GOT3 (cell line): Measurements from ENCODE around the gene BAIAP2.

Source experiments
- DNase-seq: peaks from one replicate; lab custom pipeline; 2025; ENCODE audit warnings: mixed read lengths; lab: John Stamatoyannopoulos, UW

BAIAP2 gene

DNA sequence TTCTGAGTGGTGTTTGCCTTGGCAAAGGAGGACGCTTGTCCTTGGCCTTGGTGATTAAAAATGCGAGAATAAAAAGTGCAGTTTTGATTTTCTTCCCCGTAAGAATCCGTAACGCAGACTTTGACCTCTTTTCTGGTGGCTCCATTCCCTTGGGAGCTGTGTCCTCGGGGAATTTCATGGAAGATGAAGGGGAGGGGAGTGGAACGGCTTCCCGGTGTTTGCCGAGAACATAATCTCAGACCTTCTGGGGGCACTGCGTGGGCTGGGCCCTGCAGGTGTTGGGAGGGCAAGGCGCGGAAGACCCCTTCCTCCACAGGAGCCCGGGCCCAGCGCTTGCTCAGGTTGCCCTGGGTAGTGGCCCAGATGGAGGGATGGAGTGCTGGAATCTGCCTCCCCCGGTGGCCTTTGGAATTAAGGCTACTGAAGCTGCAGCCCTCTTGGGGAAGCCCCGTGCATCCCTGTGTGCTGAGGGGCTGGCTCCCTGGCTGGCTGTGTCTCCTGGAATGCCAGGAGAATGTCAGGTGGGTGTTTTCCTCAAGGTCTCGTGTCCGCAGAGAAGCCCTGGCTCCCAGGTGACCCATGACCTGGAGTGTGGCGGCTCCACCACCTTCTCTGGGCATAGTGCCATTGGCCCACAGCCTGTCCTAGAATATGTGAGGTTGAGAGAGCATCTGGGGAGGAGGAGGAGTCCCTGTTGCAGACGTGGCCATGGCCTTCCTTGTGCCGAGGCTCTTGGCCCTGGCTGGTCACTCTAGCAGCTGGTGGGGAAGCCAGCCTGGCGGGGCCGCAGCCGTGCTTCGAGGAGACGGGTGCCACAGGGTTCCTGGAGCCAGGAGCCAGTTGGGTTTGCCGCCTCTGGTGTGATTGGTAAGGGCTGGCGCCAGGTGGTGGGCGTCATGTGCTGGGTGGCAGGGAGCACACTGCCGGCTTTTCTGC lies 3.1 kb downstream of the BAIAP2 start:
- no peak for DNase-seq

DNA sequence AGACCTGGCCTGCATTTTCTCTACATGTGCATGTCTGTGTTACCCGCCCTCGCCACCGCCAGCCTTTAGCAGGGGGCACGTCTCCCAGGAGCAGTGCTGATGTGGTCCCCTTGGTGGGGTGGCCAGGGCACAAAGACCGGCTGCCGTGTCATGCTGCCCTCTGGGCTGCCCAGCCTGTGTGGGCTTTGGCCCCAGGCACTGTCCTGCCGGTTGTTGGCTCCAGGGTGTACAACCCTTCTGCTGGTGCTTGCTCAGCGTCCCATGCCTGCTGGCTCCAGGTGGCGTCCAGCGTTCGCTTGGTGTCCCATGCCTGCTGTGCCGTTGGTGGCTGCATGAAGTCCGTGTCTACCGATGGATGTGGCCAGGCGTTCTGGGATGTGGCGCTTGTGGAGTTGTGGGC lies 4.1 kb downstream of the BAIAP2 start:
- DNase-seq, result no peak

DNA sequence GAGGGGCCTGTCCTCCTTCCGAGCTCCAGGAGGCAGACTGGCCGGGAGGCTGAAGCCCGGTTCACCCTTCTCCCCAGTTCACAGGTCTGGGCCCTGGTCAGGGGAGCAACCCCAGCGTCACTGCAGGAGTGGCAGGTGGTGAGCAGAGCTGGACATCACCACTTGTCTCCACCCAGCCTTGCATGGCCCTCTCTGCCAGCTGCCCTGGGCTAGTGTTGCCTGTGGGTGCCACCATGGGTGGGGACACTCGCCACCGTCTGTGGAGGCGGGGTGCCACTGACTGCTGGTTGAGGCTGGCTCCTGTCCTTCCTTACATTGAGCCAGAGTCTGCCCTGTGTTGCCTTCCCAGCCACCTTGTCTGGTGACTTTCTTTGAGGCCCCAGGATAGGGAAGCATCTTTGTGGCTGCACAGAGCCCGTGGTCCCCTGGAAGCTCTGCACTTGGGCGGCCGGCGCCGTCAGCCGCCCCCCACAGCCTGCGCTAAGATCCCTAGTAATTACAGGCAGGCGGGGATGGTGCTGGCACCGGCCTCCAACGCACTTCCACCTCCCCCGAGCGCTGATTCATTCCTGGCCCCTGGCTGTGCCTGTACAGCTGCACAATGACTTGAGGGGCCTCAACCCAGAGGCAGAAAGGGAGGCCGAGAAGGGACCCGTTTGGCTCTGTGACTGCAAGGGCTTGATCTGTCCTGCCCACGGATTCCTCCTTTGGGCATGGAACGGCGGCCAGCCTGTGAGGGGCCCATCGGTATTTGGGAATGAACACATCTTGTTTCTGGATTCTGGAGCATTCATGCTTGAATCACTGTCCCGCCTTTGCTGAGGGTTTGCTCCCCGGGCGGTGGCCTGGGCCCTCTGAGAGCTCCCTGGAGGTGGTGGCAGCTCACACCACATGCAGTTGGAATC lies 5.2 kb downstream of the BAIAP2 start:
- DNase-seq, result no peak

DNA sequence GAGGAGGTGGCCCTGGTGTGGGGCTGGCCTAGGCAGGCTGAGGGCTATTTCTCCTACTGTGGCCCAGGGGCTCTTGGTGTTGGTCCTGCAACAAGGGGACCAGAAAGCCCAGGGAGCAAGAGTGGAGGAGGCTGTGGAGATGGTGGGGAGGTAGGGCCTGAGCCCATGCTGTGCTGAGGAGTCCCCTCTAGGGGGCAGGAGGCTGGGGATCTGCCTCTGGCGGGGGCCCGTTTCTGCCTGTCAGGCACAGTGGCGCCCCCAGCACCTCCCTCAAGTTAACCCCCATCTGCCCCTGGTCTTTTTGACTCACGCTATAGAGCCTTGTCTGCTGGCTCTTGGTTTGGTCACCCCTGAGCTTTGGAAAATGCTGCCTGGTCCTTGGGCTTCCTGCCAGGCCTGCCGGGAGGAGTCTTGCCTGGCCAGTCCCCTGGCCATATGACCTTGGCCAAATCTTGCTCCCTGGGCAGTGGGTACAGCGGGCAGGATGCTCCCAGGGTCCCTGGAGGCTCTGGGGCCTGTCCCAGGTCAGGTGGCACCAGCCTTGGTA lies 5.9 kb downstream of the BAIAP2 start:
- DNase-seq, result no peak

DNA sequence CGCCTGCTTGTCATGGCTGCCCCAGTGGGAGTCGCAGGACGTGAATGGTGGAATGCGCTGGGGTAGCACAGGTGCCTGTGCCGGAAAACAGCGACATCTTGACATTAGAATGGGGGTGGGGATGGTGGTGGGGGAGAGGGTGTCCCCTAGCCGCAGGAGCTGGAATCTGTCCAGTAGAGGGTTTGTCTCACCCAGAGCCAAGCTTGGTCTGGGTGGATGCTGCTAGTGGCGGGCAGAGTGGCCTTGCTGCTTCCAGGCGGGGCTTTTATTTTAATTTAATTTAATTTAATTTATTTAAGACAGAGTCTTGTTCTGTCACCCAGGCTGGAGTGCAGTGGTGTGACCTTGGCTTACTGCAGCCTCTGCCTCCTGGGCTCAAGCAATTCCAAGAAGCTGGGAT lies 7.7 kb downstream of the BAIAP2 start:
- no peak for DNase-seq

DNA sequence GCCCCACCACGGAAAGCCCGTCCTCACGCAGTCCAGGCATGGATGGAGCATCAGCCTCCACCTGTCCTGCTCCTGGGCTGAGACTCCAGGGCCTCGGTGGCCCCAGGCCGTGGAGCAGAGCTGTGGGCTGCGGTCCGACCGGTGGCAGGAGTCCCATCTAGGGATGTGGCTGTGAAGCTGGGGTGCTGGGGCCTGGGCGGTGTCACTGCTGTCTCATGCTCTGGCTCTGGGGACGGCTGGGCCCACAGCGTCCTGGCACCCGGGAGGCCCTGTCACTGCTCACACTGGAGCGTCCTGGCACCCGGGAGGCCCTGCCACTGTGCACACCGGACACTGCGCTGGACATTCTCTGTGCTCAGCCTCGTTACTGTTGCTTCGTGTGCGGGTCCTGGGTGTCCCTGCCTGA lies 8.4 kb downstream of the BAIAP2 start:
- DNase-seq, result no peak

DNA sequence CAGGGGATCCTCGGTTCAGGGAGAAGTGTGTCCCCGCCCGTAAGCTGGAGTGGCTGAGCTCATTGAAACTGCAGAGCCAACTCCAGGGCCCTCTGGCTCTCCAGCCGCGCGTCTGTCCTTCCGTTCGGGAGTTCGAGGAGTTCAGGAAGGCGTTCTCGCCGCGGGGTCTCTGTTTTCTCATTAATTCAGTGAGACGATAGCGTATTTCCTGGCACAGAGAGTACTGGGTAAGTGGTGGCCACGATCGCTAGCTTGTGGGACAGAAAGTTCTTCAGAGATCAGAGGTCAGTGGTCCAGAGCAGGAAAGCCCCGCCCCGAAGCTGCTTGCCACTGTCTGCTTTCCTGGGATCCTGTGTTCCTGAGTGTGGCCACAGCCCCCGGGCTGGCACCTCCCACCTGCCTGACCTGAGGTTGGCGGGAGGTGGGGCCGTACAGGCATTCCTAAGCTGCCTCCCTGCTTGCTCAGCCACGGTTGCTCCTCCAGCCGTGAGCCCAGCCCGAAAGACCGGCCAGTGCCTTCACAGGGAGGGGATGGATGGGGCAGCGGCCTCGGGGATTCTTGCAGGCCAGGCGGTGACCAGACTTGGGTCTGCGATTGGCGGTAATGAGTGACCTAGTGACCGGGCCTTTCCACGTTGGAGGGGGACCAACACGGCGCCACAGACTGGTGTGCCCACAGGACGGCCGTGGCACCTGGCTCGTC lies 8.9 kb downstream of the BAIAP2 start:
- no peak for DNase-seq

DNA sequence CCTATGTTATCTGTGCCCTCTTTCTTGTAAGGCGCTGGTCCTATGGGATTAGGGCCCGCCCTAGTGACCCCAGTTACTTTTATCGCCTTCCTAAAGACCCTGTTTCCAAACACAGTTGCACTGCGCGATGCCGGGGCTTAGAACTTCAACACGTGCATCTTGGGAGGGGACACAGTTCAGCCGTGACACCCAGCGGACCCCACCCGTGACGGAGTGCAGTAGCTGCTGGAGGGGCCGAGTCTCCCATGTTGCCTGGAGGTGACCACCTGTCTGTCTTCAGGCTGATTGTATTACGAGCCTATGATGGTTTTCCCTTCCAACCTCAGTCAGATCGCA lies 9.4 kb downstream of the BAIAP2 start:
- no peak for DNase-seq

DNA sequence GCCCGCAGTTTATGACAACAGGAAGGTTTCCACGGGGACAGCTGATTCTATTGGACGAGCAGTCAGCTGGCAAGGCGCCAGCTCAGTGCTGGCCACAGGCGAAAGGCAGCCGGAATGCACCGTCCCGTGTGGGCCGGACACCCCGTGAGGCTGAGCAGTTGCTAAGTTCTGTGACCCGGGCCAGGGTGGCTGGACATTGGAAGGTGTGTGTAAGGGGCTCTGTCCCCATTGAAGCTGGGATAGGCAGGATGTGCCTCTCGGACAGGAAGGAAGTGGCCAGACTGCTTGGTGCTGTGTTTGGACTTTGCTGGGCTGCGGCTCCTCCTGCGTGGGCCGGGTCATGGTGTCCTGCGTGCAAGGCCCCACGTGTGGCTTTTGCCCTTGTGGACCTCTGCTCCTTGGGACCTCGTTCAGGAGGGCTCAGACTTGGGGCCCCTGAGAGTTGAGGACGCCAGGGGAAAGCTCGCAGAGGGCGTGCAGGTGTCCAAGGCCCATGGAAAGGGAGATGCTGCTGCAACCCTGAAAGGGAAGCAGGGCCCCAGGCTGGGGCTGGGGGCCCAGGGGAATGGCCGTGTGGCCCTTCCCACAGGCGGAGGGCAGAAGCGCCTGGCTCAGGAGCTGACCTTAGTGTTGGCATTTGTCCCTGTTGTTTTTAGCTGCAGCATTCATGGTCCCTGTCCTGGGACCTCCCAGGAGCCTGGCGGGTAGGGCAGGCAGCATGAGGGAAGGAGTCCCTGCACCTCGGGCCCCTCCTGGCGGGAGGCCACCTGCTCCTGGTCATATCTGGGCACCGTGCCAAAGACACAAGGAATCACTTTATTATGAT lies 10.0 kb downstream of the BAIAP2 start:
- no peak for DNase-seq

DNA sequence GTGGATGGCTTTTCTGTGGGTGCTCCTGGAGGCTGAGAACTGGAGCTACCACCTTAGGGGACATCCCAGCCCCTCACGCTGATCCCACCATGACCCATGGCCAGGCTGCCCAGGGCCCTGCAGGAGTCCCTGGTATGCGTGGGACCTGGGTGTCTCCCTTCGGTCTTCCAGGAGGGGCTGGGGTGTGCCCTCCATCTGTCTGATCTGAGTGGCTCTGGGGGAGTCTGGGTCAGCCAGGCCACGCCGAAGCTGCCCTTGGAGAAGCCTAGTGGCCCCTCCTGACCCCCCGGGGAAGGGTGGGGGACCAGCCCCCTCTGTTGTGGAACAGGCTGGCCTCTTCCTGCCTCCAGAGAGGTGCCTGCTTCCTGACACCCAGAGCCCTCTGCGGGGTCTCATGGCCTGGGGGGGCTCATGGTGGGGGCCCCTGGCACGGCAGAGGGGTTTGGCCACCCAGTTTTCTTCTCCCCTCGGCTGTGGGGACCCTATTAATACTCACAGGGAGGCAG lies 10.7 kb downstream of the BAIAP2 start:
- no peak for DNase-seq

DNA sequence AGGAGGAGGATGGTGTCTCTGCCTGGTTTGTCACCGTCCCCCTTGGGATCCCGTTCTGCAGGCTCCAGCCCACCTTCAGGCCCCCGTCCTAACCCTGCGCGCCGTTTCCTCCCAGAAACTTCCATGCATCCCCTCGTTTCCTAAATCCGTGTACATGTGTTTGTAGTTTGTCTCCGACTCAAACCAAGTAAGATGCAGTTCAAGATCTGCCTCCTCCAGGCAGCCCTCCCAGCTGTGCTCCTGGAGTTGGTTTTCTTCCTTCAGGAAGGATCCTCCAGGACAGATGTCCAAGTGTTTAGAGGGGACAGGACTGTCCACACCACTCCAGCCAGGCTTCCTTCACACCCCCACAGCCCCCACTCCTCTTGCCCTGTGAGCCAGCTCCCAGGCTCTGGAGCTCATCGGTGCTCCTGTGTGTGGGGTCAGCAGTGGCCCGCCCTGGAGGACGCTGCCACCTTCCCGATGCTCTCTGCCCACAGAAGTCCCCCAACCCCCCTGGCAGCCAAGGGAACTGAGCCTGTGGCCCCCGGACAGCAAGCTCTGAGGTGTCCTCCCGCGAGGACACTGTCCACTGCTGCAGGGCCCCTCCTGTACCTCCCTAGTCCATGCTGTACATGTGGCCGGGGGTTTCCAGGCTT lies 11.3 kb downstream of the BAIAP2 start:
- DNase-seq, result no peak

DNA sequence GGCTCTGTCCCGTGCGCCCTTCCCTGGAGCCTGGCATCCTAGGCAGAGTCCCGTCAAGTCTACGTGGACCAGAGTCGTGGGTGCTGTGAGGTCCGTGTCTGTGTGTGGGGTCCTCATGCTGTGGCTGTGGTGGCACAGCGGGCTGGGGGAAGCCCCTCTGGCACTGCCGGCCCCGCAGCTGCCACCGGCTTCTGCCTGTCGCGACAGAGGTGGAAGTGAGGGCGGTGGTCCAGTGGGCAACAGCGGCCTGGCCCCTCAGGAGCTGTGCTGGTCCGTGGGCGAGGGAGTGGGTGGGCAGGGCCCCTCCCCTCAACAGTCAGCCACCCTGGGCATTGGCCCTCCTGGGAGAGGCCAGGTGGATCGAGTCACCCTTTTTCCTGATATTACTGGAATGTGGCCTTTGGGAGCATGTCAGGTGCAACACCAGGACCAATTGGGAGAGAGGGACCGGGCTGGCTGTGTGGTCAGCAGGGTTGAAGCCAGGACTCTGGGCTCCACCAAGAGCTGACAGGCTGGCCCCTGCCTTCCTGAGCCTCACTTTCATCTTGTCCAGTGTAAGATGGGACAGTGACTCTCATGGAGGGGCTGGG lies 11.9 kb downstream of the BAIAP2 start:
- DNase-seq, result no peak

DNA sequence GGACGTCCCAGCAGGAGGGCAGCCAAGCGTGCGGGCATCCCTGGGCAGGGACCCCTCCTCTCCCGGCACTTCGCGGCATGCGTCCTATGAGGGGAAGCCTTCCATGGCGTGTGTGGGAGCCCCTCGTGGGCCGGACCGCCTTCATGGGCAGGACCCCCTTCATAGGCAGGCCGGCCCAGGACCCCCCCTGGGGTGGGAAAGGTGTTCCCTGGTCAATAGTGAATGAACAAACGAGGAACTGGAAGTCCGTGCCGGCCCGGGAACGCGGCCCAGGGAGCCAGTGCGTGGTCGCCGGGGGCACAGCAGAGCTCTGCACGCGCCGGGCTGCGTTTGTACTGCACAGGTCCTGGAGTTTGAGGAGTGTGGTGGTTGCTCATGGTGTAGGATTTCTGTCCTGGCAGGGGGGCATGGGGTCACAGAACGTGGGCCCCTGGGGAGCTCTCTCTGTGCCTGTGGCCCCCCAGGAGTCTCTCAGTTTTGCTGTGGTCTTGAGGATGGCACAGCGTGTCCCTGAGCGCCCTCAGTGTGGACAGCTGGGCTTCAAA lies 13.9 kb downstream of the BAIAP2 start:
- DNase-seq, result no peak

DNA sequence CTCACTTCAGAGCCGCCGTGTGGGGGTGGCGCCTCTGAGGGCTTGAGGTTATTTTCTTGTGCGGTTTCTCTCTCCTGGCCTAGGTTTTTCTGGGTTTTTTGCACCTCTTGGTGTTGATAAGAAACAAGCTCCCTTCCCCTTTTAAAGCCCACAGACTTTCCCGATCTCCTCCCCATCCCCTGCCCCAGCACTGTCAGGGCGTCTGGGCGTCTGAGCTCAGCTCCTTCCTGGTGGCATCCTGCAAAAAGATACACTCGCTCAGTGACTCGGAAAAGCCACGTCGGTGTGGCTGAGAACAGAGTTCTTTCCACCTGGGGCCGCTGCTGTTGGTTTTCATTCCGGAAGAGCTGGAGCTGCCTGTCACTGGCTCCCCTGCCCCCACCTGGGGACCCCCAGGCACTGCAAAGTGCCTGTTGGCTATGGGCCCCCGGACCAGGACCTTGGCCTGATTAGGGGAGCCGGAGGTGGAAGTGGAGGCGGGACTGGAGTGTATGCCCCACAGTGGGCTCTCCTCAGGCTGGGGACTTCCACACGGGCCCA lies 14.5 kb downstream of the BAIAP2 start:
- DNase-seq, result no peak

DNA sequence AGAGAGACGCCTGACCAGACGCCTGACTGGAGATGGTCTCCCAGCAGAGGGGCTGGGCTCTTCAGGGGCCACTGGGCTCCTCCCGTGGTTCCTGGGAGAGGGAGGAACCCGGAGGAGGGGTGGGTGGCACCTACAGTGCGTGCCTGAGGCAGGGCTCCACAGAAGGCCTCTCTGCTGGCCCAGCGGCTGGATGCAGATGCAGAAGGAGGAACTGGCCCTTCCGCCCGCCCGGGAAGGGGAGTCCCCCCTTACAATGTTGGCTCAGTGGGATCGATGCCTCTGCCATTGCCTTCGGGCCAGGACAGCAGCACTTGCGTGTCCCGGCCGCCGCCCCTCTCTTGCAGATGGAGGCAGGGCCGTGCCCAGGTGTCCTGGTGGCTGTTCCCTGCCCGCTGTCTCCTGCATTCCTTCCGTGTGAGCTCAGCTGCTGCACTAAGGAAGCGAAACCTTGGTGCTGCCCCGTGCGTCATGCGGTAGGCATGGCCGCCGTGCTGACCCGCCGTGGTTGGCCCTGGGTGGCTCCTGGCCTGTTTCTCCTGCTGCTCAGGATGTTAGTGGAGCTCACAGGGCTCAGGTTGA lies 15.1 kb downstream of the BAIAP2 start:
- DNase-seq, result no peak

DNA sequence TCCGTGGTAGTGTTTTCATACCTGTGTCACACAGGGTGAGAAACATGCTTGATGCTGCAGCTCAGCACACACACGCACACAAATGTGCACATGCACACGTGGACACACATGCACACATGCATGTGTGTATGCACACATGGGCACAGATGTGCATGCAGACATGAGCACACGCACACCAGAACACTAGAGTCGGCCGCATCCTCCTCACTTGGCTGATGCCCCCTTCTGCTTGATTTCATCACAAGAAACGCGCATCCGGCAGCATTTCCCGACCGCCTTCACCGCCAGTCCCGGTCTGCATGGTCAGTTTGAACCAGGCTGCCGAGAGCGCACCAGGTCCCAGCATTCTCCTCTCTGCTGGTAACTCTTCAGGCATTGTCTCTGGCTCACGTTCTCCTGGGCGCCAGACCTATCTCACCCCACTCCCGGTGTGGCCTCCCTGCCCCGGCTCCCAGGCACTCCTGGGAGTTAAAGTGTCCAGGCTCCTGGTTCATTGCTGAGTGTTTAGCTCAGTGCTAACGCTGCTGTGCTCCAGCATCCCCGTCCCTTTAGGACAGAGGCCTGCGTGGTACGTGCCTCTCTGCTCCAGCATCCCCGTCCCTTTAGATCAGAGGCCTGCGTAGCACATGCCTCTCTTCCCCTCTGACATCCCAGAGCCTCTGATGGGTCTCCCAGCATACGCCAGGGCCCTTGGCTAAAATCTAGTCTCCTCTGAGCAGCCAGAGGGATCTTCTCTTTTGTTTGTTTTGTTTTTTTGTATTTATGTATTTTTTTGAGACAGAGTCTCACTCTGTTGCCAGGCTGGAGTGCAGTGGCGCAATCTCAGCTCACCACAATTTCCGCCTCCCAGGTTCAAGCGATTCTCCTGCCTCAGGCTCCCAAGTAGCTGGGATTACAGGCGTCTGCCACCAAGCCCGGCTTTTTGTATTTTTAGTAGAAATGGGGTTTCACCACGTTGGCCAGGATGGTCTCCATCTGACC lies 16.0 kb downstream of the BAIAP2 start:
- no peak for DNase-seq

DNA sequence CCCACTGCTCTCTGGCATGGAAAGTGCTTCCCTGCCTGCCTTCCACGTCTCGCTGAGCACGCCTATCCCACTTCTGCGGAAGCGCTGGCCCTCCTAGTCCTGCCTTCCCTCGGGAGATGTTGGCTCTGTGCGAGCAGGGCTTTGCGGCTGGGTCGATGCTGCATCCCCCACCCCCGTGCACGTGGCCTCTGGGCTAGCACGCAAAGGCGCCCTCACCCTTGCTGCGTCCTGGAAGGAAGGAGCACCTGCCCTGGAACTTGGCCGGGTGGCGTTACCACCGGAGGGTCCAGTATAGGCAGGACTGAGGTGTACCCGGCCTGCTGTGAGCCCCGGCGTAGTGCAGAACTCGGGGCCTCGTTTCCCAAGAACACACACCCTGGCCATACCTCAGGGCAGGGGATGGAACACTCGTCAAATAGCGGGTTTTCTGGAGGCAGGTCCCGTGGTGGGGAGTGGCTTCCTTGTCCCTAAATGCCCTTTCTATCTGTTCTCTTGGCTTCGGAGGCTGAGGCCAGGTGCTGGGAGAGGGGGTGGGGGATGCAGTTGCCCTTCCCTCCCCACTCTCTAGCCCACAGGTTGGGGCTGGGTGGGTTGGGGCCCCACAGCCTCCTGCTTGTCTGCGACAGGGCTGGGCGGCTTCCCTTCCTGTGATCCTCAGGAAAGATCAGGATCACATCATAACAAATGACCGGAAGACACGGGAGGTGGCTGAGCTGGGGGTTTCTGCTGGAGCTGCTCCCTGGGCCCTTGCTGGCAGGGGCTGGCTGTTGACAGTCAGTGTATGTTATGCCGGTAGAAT lies 17.4 kb downstream of the BAIAP2 start:
- no peak for DNase-seq
